OCI-LY1 (cell line): ENCODE data around the gene CDH8.

Source experiments
- CTCF ChIP-seq: fragments of 200-600 bp; sonication (generic), shearing (Covaris generic); IDR thresholded peaks from 2 replicates; pipeline ENCODE4 v1.5.1; 2017; ENCODE audit warnings: mild to moderate bottlenecking, antibody characterized with exemption, low read length, moderate library complexity, mixed read lengths
- EZH2 ChIP-seq: fragments of 200-600 bp; sonication (generic), shearing (Covaris generic); IDR thresholded peaks from 2 replicates; pipeline ENCODE4 v1.8.0; 2017; ENCODE audit warnings: borderline replicate concordance, mixed run types, mild to moderate bottlenecking, antibody characterized with exemption, low read length, moderate library complexity, mixed read lengths

- TF ChIP-seq CTCF (no peak), EZH2 (no peak)
Measured at GRCh38 chr16:62014319-62014923, 21.8 kb downstream of the CDH8 start.
